Liver (tissue), 9 donors: ENCODE measurements around the gene MAL. TPM values are rescaled to one million over a fixed set of nuclear protein-coding genes. Genes with fewer than 3 reads are reported as not detected.

Experiments used
- DNase-seq: peaks from one replicate; pipeline ENCODE4 v3.0.0-alpha.2; 2017; ENCODE audit warnings: low spot score
- H3K27ac ChIP-seq, 2 donors: one replicate each; pipeline ENCODE4 v1.7.0; 2013; ENCODE audit warnings: inconsistent platforms in 2 of 2, low read length in 2 of 2, control low read depth in 1 of 2, low read depth in 1 of 2, mild to moderate bottlenecking in 1 of 2
- H3K27me3 ChIP-seq, 4 donors: one replicate each; pipeline versions ENCODE4 v1.6.1 to v1.7.0; 2013; ENCODE audit warnings: low read length in 3 of 4, inconsistent platforms in 1 of 4, mild to moderate bottlenecking in 1 of 4, moderate library complexity in 1 of 4; ENCODE audit not compliant: control insufficient read depth in 4 of 4, insufficient read depth in 4 of 4
- H3K36me3 ChIP-seq, 4 donors: one replicate each; pipeline versions ENCODE4 v1.6.1 to v1.7.0; 2013; ENCODE audit warnings: low read length in 3 of 4, mild to moderate bottlenecking in 3 of 4, low read depth in 1 of 4, moderate library complexity in 1 of 4; ENCODE audit not compliant: control insufficient read depth in 4 of 4, insufficient read depth in 3 of 4
- H3K4me1 ChIP-seq, 4 donors: one replicate each; pipeline versions ENCODE4 v1.6.1 to v1.7.0; 2013; ENCODE audit warnings: low read length in 3 of 4, mild to moderate bottlenecking in 3 of 4, moderate library complexity in 1 of 4; ENCODE audit not compliant: control insufficient read depth in 4 of 4, insufficient read depth in 4 of 4
- H3K4me3 ChIP-seq, 3 donors: one replicate each; pipeline versions ENCODE4 v1.6.1 to v1.7.0; 2013; ENCODE audit warnings: low read length in 3 of 3, control low read depth in 1 of 3, low read depth in 1 of 3, mild to moderate bottlenecking in 1 of 3
- H3K9ac ChIP-seq, 2 donors: one replicate each; pipeline ENCODE4 v1.7.0; 2013; ENCODE audit warnings: low read length in 2 of 2, mild to moderate bottlenecking in 2 of 2, moderate library complexity in 2 of 2, control low read depth in 1 of 2, low read depth in 1 of 2
- H3K9me3 ChIP-seq, 4 donors: one replicate each; pipeline versions ENCODE4 v1.6.1 to v1.7.0; 2013; ENCODE audit warnings: low read length in 3 of 4; ENCODE audit not compliant: control insufficient read depth in 4 of 4
- CTCF ChIP-seq: fragments of 150-350 bp; IDR thresholded peaks from 2 replicates; pipeline ENCODE4 v1.5.1; 2017; ENCODE audit warnings: improper control_type of control experiment, low read depth, low read length; ENCODE audit not compliant: missing input control
- EGR1 ChIP-seq, 2 donors: IDR thresholded peaks; 2 replicates each; pipeline ENCODE4 v1.6.1; 2016 to 2018; ENCODE audit warnings: antibody characterized with exemption in 2 of 2, low read depth in 2 of 2
- FOXA1 ChIP-seq: IDR thresholded peaks from 2 replicates; pipeline ENCODE4 v1.6.1; 2016; ENCODE audit warnings: antibody characterized with exemption
- FOXA2 ChIP-seq: IDR thresholded peaks from 2 replicates; pipeline ENCODE4 v1.6.1; 2016; ENCODE audit warnings: antibody characterized with exemption
- GABPA ChIP-seq, 2 donors: IDR thresholded peaks in 1 of 2; conservative IDR thresholded peaks in 1 of 2; 2 replicates each; pipeline ENCODE4 v1.6.1; 2016; ENCODE audit warnings: antibody characterized with exemption in 2 of 2, mild to moderate bottlenecking in 1 of 2, moderate library complexity in 1 of 2
- HNF4A ChIP-seq, 2 donors: conservative IDR thresholded peaks; 2 replicates each; pipeline ENCODE4 v1.6.1; 2016; ENCODE audit warnings: antibody characterized with exemption in 2 of 2, mild to moderate bottlenecking in 2 of 2
- JUND ChIP-seq, 2 donors: IDR thresholded peaks; 2 replicates each; pipeline ENCODE4 v1.6.1; 2016; ENCODE audit warnings: antibody characterized with exemption in 2 of 2
- MAX ChIP-seq: IDR thresholded peaks from 2 replicates; pipeline ENCODE4 v1.6.1; 2016; ENCODE audit warnings: antibody characterized with exemption
- NR2F2 ChIP-seq: IDR thresholded peaks from 2 replicates; pipeline ENCODE4 v1.6.1; 2016; ENCODE audit warnings: antibody characterized with exemption
- RAD21 ChIP-seq, 2 donors: IDR thresholded peaks; 2 replicates each; pipeline ENCODE4 v1.6.1; 2016; ENCODE audit warnings: antibody characterized with exemption in 2 of 2, mild to moderate bottlenecking in 2 of 2
- REST ChIP-seq: IDR thresholded peaks from 2 replicates; pipeline ENCODE4 v1.6.1; 2016; ENCODE audit warnings: antibody characterized with exemption, mild to moderate bottlenecking
- RXRA ChIP-seq, 2 donors: IDR thresholded peaks; 2 replicates each; pipeline ENCODE4 v1.6.1; 2017 to 2018; ENCODE audit warnings: antibody characterized with exemption in 2 of 2, mild to moderate bottlenecking in 1 of 2
- SP1 ChIP-seq: IDR thresholded peaks from 2 replicates; pipeline ENCODE4 v1.6.1; 2018; ENCODE audit warnings: antibody characterized with exemption, mild to moderate bottlenecking
- TAF1 ChIP-seq: conservative IDR thresholded peaks from 2 replicates; pipeline ENCODE4 v1.6.1; 2016; ENCODE audit warnings: antibody characterized with exemption, mild to moderate bottlenecking
- YY1 ChIP-seq: IDR thresholded peaks from 2 replicates; pipeline ENCODE4 v1.6.1; 2016; ENCODE audit warnings: antibody characterized with exemption, mild to moderate bottlenecking
- ZBTB33 ChIP-seq: IDR thresholded peaks from 2 replicates; pipeline ENCODE4 v1.6.1; 2016; ENCODE audit warnings: antibody characterized with exemption
- WGBS: extraction: QIAGEN DNeasy Blood & Tissue Kit; methylation state at CpG from one replicate; pipeline ENCODE4 v1.1.7; 2013; 5-methylcytosine and 5-hydroxymethylcytosine counted together
- polyA plus RNA-seq, 2 donors: library from polyadenylated mRNA; stranded (reverse) in 1 of 2; unstranded in 1 of 2; fragments of 200-250 nt in 1 of 2; fragments of >200 nt in 1 of 2; fragmentation: Nextera tagmentation in 1 of 2; extraction: Ambion mirVana in 1 of 2; gene quantifications; one replicate each; pipeline versions ENCODE4 v1.2.1 to v1.2.3, GENCODE V29; 2013 to 2015
- total RNA-seq, 2 donors: library from RNA; depleted of rRNA; stranded (reverse); fragments of >200 nt; gene quantifications; one replicate each; pipeline ENCODE4 v1.2.3, GENCODE V29; 2014
- donor health status: healthy.
- donor health status: healthy.
- donor health status: healthy.
- donor health status: healthy.
- donor health status: healthy.

The MAL gene
- total and polyA plus RNA-seq, 4 donors = 0.51 TPM; not detected in 3

- TF ChIP-seq EGR1 (IDR thresholded peaks at IDR 0.05; ENCODE audit: low read depth in 2 of 2) = no peak
- no peak for TF ChIP-seq SP1
- no peak for TF ChIP-seq FOXA2
- no peak for TF ChIP-seq RXRA (IDR thresholded peaks at IDR 0.05)
- no peak for TF ChIP-seq HNF4A (conservative IDR thresholded peaks at IDR 0.05)
These were observed 37.0 kb downstream of the MAL start (continued) for GRCh38 chr2:95062242-95063085.

- 71% methylated on average over 12 of the region's 12 CpGs for WGBS
- H3K27ac ChIP-seq = no peak overlapping the region
- peak; percentile 6 for DNase-seq
These were observed 37.8 kb downstream of the MAL start for GRCh38 chr2:95063086-95063958.

GRCh38 chr2:95068256-95068655 is 42.7 kb downstream of the MAL start:
- Histone ChIP-seq H3K36me3 (peaks cover 0 to 1% (median 0%) of the 10 kb centered on the region in 4 donors), H3K27ac (no peak overlapping the region), H3K4me1 (no peaks in the 10 kb centered on the region), H3K4me3 (no peak overlapping the region), H3K9ac (no peak overlapping the region), H3K27me3 (peaks cover 0 to 1% (median 0%) of the 10 kb centered on the region in 4 donors), H3K9me3 (peaks cover 0 to 2% (median 0%) of the 10 kb centered on the region in 4 donors)
- peak; percentile 5 for DNase-seq
- TF ChIP-seq FOXA2 = no peak
- TF ChIP-seq ZBTB33 = no peak
- no peak for TF ChIP-seq GABPA (IDR thresholded peaks at IDR 0.05 in 1 of 2, conservative IDR thresholded peaks at IDR 0.05 in 1 of 2)
- no peak for TF ChIP-seq TAF1
- TF ChIP-seq MAX = no peak
- TF ChIP-seq JUND (IDR thresholded peaks at IDR 0.05) = no peak
- TF ChIP-seq RXRA (IDR thresholded peaks at IDR 0.05) = no peak
- no peak for TF ChIP-seq EGR1 (IDR thresholded peaks at IDR 0.05; ENCODE audit: low read depth in 2 of 2)
- TF ChIP-seq CTCF = no peak
- no peak for TF ChIP-seq YY1
- no peak for TF ChIP-seq NR2F2
- TF ChIP-seq SP1 = no peak
- no peak for TF ChIP-seq FOXA1
- no peak for TF ChIP-seq REST
- no peak for TF ChIP-seq RAD21 (IDR thresholded peaks at IDR 0.05)
- WGBS = 73% methylated on average over 2 of the region's 2 CpGs

More at GRCh38 chr2:95063086-95063958, 37.8 kb downstream of the MAL start:
- Histone ChIP-seq H3K4me1 (no peaks in the 10 kb centered on the region), H3K4me3 (no peak overlapping the region), H3K27me3 (peaks cover 0 to 4% (median 0%) of the 10 kb centered on the region in 4 donors), H3K36me3 (peaks cover 0 to 1% (median 0%) of the 10 kb centered on the region in 4 donors), H3K9me3 (peaks cover 0 to 2% (median 0%) of the 10 kb centered on the region in 4 donors), H3K9ac (no peak overlapping the region)
- no peak for TF ChIP-seq NR2F2
